Mesenchymal stem cell (in vitro differentiated cells and primary cell): ENCODE results near the gene EFCAB11.

Experiments
- DNase-seq: peaks from one replicate; pipeline ENCODE4 v3.0.0-alpha.2; 2013
- H2AFZ ChIP-seq: one replicate; pipeline ENCODE4 v1.6.1; 2013; ENCODE audit warnings: low read depth, mild to moderate bottlenecking, control low read depth, inconsistent platforms, low read length, moderate library complexity
- H2AK5ac ChIP-seq: 2 replicates; pipeline ENCODE4 v1.6.1; 2013; ENCODE audit warnings: low read length, moderate library complexity, mild to moderate bottlenecking, inconsistent platforms; ENCODE audit not compliant: severe bottlenecking
- H2BK120ac ChIP-seq: one replicate; pipeline ENCODE4 v1.6.1; 2013; ENCODE audit warnings: low read depth, mild to moderate bottlenecking, inconsistent platforms, low read length, moderate library complexity
- H2BK12ac ChIP-seq, 2 experiments: one replicate each; pipeline ENCODE4 v1.6.1; 2013; ENCODE audit warnings: inconsistent platforms in 2 of 2, low read length in 2 of 2, mild to moderate bottlenecking in 2 of 2, moderate library complexity in 2 of 2, control low read depth in 1 of 2
- H2BK15ac ChIP-seq: one replicate; pipeline ENCODE4 v1.6.1; 2013; ENCODE audit warnings: mild to moderate bottlenecking, low read depth, inconsistent platforms; ENCODE audit not compliant: poor library complexity, severe bottlenecking
- H2BK5ac ChIP-seq: 2 replicates; pipeline ENCODE4 v1.6.1; 2013; ENCODE audit warnings: low read depth, mild to moderate bottlenecking, low read length, control low read depth, inconsistent platforms; ENCODE audit not compliant: poor library complexity, severe bottlenecking
- H3K14ac ChIP-seq, 2 experiments: one replicate each; pipeline ENCODE4 v1.6.1; 2013; ENCODE audit warnings: inconsistent platforms in 2 of 2, low read length in 2 of 2, control low read depth in 1 of 2, mild to moderate bottlenecking in 1 of 2, moderate library complexity in 1 of 2
- H3K18ac ChIP-seq, 2 experiments: one replicate each; pipeline ENCODE4 v1.6.1; 2013; ENCODE audit warnings: inconsistent platforms in 2 of 2, low read length in 2 of 2, control low read depth in 1 of 2, low read depth in 1 of 2, mild to moderate bottlenecking in 1 of 2
- H3K23ac ChIP-seq, 2 experiments: one replicate each; pipeline ENCODE4 v1.6.1; 2013; ENCODE audit warnings: inconsistent platforms in 2 of 2, low read length in 2 of 2, mild to moderate bottlenecking in 2 of 2, moderate library complexity in 2 of 2, control low read depth in 1 of 2
- H3K27ac ChIP-seq: 2 replicates; pipeline ENCODE4 v1.5.1; 2013; ENCODE audit warnings: mild to moderate bottlenecking, moderate library complexity, low read length, control low read depth, inconsistent platforms; ENCODE audit not compliant: poor library complexity, severe bottlenecking
- H3K27me3 ChIP-seq, 2 experiments: 2 replicates each; pipeline versions ENCODE4 v1.6.1 to v1.7.0; 2013; ENCODE audit warnings: low read length in 2 of 2, mild to moderate bottlenecking in 2 of 2, moderate library complexity in 2 of 2, control low read depth in 1 of 2, inconsistent platforms in 1 of 2; ENCODE audit not compliant: control insufficient read depth in 1 of 2, insufficient read depth in 1 of 2
- H3K36me3 ChIP-seq, 2 experiments: 2 replicates each; pipeline versions ENCODE4 v1.6.1 to v1.7.0; 2013; ENCODE audit warnings: low read length in 2 of 2, control low read depth in 1 of 2, inconsistent platforms in 1 of 2, low read depth in 1 of 2, mild to moderate bottlenecking in 1 of 2; ENCODE audit not compliant: insufficient read depth in 2 of 2, control insufficient read depth in 1 of 2
- H3K4ac ChIP-seq, 2 experiments: one replicate each; pipeline ENCODE4 v1.6.1; 2013; ENCODE audit warnings: inconsistent platforms in 2 of 2, low read length in 2 of 2, mild to moderate bottlenecking in 2 of 2, moderate library complexity in 2 of 2, control low read depth in 1 of 2, low read depth in 1 of 2
- H3K4me1 ChIP-seq: 2 replicates; pipeline ENCODE4 v1.6.1; 2013; ENCODE audit warnings: low read depth, low read length, control low read depth; ENCODE audit not compliant: control insufficient read depth, insufficient read depth
- H3K4me2 ChIP-seq: 2 replicates; pipeline ENCODE4 v1.6.1; 2013; ENCODE audit warnings: low read length, mild to moderate bottlenecking, inconsistent platforms; ENCODE audit not compliant: poor library complexity, severe bottlenecking
- H3K4me3 ChIP-seq, 2 experiments: 2 replicates each; pipeline versions ENCODE4 v1.5.1 to v1.7.0; 2013; ENCODE audit warnings: low read length in 2 of 2, mild to moderate bottlenecking in 2 of 2, control low read depth in 1 of 2, low read depth in 1 of 2; ENCODE audit not compliant: insufficient read depth in 1 of 2
- H3K79me1 ChIP-seq: replicated peaks from 2 replicates; pipeline ENCODE4 v1.6.1; 2013; ENCODE audit warnings: mild to moderate bottlenecking, control low read depth, low read length, inconsistent platforms; ENCODE audit not compliant: poor library complexity, severe bottlenecking
- H3K9ac ChIP-seq: 2 replicates; pipeline ENCODE4 v1.7.0; 2013; ENCODE audit warnings: mild to moderate bottlenecking, low read length, moderate library complexity
- H3K9me3 ChIP-seq: 2 replicates; pipeline ENCODE4 v1.7.0; 2013; ENCODE audit warnings: mild to moderate bottlenecking, low read length; ENCODE audit not compliant: control insufficient read depth
- H4K8ac ChIP-seq: one replicate; pipeline ENCODE4 v1.6.1; 2013; ENCODE audit warnings: inconsistent platforms, mild to moderate bottlenecking, low read length, moderate library complexity
- H4K91ac ChIP-seq: one replicate; pipeline ENCODE4 v1.6.1; 2013; ENCODE audit warnings: mild to moderate bottlenecking, low read length, inconsistent platforms
- WGBS: methylation state at CpG from one replicate; pipeline ENCODE4 v1.1.7; 2013; ENCODE audit warnings: mixed read lengths; 5-methylcytosine and 5-hydroxymethylcytosine counted together

EFCAB11 gene

GRCh38 chr14:89890589-89890988 lies 63.9 kb downstream of the EFCAB11 start:
- H2AFZ ChIP-seq = no peak overlapping the region
- 92% methylated on average over 4 of the region's 4 CpGs for WGBS
- DNase-seq = no peak

GRCh38 chr14:89889626-89890025 lies 64.9 kb downstream of the EFCAB11 start:
- 70% methylated on average over 4 of the region's 4 CpGs for WGBS
- no peak overlapping the region for H2AFZ ChIP-seq
- H3K27ac ChIP-seq = no peak overlapping the region
- no peaks in the 10 kb centered on the region for H3K79me1 ChIP-seq
- H3K36me3 ChIP-seq = no peaks in the 10 kb centered on the region
- H3K4me1 ChIP-seq = no peaks in the 10 kb centered on the region
- no peak for DNase-seq
- H3K9me3 ChIP-seq = peaks cover 2% of the 10 kb centered on the region
- H2BK12ac ChIP-seq = no peak overlapping the region
- H3K23ac ChIP-seq = no peak overlapping the region
- H3K4me3 ChIP-seq = no peak overlapping the region
- no peak overlapping the region for H2BK15ac ChIP-seq
- H3K4ac ChIP-seq = no peak overlapping the region
- H3K27me3 ChIP-seq = no peaks in the 10 kb centered on the region
- H4K8ac ChIP-seq = no peak overlapping the region
- no peak overlapping the region for H3K14ac ChIP-seq
- no peak overlapping the region for H2BK120ac ChIP-seq
- H2BK5ac ChIP-seq = no peak overlapping the region
- no peak overlapping the region for H4K91ac ChIP-seq
- no peak overlapping the region for H2AK5ac ChIP-seq
- no peak overlapping the region for H3K4me2 ChIP-seq
- no peak overlapping the region for H3K18ac ChIP-seq
- H3K9ac ChIP-seq = no peak overlapping the region

More at GRCh38 chr14:89890589-89890988, 63.9 kb downstream of the EFCAB11 start:
- Histone ChIP-seq H3K4ac (no peak overlapping the region), H3K4me3 (no peak overlapping the region), H2BK15ac (no peak overlapping the region), H3K4me1 (no peaks in the 10 kb centered on the region), H3K9me3 (peaks cover 2% of the 10 kb centered on the region), H3K27ac (no peak overlapping the region), H3K9ac (no peak overlapping the region), H2BK12ac (no peak overlapping the region), H3K79me1 (no peaks in the 10 kb centered on the region), H3K36me3 (no peaks in the 10 kb centered on the region), H3K4me2 (no peak overlapping the region), H2AK5ac (no peak overlapping the region), H3K27me3 (no peaks in the 10 kb centered on the region), H3K23ac (no peak overlapping the region), H4K91ac (no peak overlapping the region), H2BK5ac (no peak overlapping the region), H3K18ac (no peak overlapping the region), H2BK120ac (no peak overlapping the region), H4K8ac (no peak overlapping the region), H3K14ac (no peak overlapping the region)

GRCh38 chr14:89884761-89885160 lies 69.8 kb downstream of the EFCAB11 start:
- WGBS = 100% methylated on average over 1 of the region's 2 CpGs
- H3K9me3 ChIP-seq = no peaks in the 10 kb centered on the region

GRCh38 chr14:89881839-89882238 lies 72.7 kb downstream of the EFCAB11 start:
- Histone ChIP-seq H3K79me1 (no peaks in the 10 kb centered on the region), H3K4me1 (no peaks in the 10 kb centered on the region), H3K4ac (no peak overlapping the region), H4K8ac (no peak overlapping the region), H2BK15ac (no peak overlapping the region), H3K27me3 (no peaks in the 10 kb centered on the region), H3K4me3 (no peak overlapping the region), H3K4me2 (no peak overlapping the region), H2BK5ac (no peak overlapping the region), H3K18ac (no peak overlapping the region), H3K9ac (no peak overlapping the region), H2AFZ (no peak overlapping the region), H2BK12ac (no peak overlapping the region), H3K23ac (no peak overlapping the region), H4K91ac (no peak overlapping the region), H3K36me3 (no peaks in the 10 kb centered on the region), H3K14ac (no peak overlapping the region), H2BK120ac (no peak overlapping the region), H3K9me3 (no peaks in the 10 kb centered on the region), H3K27ac (no peak overlapping the region), H2AK5ac (no peak overlapping the region)
- WGBS = no CpG with 5 or more reads among the region's 1 CpG
- no peak for DNase-seq

More at GRCh38 chr14:89884761-89885160, 69.8 kb downstream of the EFCAB11 start:
- H2BK12ac ChIP-seq = no peak overlapping the region
- no peak overlapping the region for H3K23ac ChIP-seq
- no peak overlapping the region for H3K4ac ChIP-seq
- H3K27me3 ChIP-seq = no peaks in the 10 kb centered on the region
- H3K4me1 ChIP-seq = no peaks in the 10 kb centered on the region
- no peak overlapping the region for H2AFZ ChIP-seq
- H2BK120ac ChIP-seq = no peak overlapping the region
- no peak overlapping the region for H3K9ac ChIP-seq
- H4K91ac ChIP-seq = no peak overlapping the region
- no peaks in the 10 kb centered on the region for H3K79me1 ChIP-seq
- H2BK5ac ChIP-seq = no peak overlapping the region
- H2BK15ac ChIP-seq = no peak overlapping the region
- no peaks in the 10 kb centered on the region for H3K36me3 ChIP-seq
- no peak overlapping the region for H3K18ac ChIP-seq
- H3K4me3 ChIP-seq = no peak overlapping the region
- H3K27ac ChIP-seq = no peak overlapping the region
- no peak overlapping the region for H3K4me2 ChIP-seq
- no peak overlapping the region for H2AK5ac ChIP-seq
- no peak for DNase-seq
- H3K14ac ChIP-seq = no peak overlapping the region
- no peak overlapping the region for H4K8ac ChIP-seq
